GM12801 (cell line): ENCODE measurements around the gene SLC6A2.

Experiments
- CTCF ChIP-seq: IDR thresholded peaks from one replicate; pipeline ENCODE4 v1.5.1; 2011; ENCODE audit warnings: control low read depth; ENCODE audit not compliant: insufficient read length; ENCODE audit errors: extremely low read depth

The SLC6A2 gene

GRCh38 chr16:55685973-55686372, 30.2 kb downstream of the SLC6A2 start:
- TF ChIP-seq CTCF = no peak

- no peak for TF ChIP-seq CTCF
These were observed 30.9 kb downstream of the SLC6A2 start for GRCh38 chr16:55686671-55687070.

GRCh38 chr16:55687802-55688201, 32.0 kb downstream of the SLC6A2 start:
- no peak for TF ChIP-seq CTCF

GRCh38 chr16:55690841-55691240, 35.1 kb downstream of the SLC6A2 start:
- no peak for TF ChIP-seq CTCF

- TF ChIP-seq CTCF = no peak
These were observed 36.0 kb downstream of the SLC6A2 start for GRCh38 chr16:55691771-55692170.

- TF ChIP-seq CTCF = no peak
These were observed 39.8 kb downstream of the SLC6A2 start for GRCh38 chr16:55695595-55695994.

- no peak for TF ChIP-seq CTCF
These were observed 42.1 kb downstream of the SLC6A2 start for GRCh38 chr16:55697867-55698266.

GRCh38 chr16:55698331-55698730, 42.5 kb downstream of the SLC6A2 start:
- TF ChIP-seq CTCF = no peak
